Stimulated activated CD4-positive, alpha-beta T cell treated with anti-CD3 and anti-CD28 coated beads, Interleukin-15, amount 100 ng/mL, for 1 hour (primary cell): ENCODE results near the gene ZNF865.

Experiments used
- DNase-seq, 2 donors: peaks; one replicate each; pipeline ENCODE4 v3.0.0-alpha.2; 2020; ENCODE audit warnings: low read depth in 1 of 2, low spot score in 1 of 2

The ZNF865 gene

DNA sequence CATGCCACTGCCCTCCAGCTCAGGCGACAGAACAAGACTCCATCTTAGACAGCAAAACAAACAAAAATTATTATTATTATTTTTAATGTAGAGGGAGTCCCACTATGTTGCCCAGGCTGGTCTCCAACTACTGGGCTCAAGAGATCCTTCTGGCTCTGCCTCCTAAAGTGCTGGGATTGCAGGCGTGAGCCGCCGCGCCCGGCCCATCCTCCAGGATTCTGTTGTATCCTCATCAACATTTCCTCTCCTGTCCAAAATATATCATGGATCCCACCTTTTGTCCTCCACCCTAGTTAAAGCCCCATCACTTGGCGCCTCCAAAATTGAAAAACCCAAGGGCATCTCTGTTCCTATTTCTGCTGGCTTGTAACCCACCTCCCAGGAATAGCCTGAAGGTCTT lies 17.7 kb downstream of the ZNF865 start:
- DNase-seq: no peak

DNA sequence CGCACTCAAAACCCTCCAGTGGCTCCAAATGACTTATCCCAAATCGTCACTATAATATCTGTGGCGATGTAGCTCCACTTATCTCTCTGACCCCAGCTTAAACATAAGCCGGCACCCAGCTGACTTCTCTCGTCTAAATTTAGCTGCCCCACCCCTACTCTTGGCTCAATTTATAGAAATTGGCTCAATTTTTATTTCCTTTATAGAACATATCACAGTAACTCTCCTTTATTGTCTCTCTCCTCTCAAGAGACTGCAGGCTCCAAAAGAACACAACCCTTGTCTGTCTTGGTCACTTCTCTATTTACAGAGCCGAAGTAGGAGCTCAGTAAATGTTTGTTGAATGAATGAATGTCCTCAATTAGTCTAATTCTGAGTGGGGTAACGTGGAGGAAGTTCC lies 18.1 kb downstream of the ZNF865 start:
- no peak for DNase-seq

DNA sequence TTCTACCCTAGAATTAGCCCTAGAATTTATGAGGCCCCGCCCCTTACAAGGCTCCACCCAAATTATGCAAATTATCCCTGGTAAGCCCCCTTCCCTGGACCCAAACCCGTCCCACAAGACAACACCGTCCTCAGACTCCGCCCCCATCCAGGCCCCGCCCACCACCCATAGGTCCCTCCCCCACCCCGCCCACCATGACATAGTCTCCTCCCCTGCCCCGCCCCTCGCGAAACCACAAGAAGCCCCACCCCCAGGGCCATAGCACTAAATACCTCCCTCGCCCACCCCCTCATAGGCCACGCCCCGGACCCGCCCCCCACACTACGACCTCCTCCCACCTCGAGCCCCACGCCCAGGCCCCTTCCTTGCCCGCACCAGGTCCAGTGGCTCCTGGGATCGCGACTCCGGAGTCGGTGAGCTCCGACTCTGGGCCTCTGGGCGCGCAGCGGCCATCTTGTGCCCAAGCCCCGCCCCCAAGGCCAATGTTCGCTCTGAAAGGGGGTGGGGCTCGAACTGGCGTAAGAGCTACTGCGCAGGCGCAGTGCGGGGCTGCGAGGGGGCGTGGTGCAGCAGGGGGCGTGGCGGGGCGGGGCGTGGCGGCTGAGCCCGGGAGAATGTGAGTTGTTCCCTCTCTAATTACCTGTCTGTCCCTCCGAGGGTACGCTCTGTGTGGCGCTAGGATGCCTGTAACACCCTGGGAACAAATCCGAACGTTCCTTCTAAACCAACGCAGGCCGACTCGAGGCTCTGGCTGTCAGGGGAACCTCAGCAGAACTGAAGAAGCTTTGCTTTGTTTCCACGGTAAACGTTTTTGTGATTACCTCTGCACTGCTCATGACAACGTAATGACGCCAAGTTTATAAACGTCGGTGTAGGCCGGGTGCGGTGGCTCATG lies 18.9 kb downstream of the ZNF865 start, which contains the start of gene ZNF784:
Gene ZNF784, minus strand, starts transcription at position 458 of the 895 bp plus-strand sequence. Its CDS starts 5 bp downstream, at position 453.
- peak; percentile 90 to 92 for DNase-seq

DNA sequence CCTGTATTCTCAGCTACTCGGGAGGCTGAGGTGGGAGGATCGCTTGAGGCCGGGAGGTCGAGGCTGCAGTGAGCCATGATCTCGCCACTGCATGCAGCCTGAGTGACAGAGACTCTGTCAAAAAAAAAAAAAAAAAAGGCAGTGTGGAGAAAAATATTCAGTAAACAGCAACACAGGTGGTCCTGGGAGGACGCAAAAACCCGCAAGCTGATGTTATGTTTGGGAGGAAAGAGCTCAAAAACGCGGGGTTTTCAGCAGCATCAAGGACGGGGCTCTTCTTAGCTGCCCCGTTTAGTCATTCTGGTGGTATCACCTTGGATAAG lies 19.5 kb downstream of the ZNF865 start:
- DNase-seq: no peak

DNA sequence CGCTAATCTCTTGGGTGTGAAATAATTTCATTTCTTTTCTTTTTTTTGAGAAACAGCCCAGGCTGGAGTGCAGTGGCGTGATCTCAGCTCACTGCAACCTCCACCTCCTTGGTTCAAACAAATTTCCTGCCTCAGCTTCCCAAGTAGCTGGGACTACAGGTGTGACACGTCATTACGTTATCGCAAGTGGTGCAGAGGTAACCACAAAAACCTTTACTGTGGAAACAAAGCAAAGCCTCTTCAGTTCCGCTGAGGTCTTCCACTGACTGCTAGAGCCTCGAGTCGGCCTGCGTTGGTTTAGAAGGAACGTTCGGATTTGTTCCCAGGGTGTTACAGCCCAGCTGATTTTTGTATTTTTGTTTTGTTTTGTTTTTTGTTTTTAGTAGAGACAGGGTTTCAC lies 20.9 kb downstream of the ZNF865 start:
- no peak for DNase-seq

DNA sequence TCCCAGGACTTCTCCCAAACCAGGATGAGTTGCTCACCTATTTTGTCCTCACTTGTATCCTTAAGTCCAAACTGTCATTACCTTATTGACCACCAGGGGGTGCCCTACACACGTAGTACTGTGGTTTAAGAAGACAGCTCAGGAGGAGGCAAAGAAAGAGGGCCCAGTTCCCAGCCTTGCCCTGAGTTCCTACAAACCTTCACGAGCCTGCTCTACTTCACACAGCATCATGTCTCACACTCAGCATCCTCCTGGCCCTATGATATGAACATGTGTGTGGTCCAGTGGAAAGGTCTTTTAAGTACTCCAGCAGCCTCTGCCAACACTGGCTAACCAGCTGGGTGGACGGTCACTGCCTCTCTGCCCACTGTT lies 27.0 kb downstream of the ZNF865 start:
- DNase-seq: peak in 1 of 2 donors; percentile 74

DNA sequence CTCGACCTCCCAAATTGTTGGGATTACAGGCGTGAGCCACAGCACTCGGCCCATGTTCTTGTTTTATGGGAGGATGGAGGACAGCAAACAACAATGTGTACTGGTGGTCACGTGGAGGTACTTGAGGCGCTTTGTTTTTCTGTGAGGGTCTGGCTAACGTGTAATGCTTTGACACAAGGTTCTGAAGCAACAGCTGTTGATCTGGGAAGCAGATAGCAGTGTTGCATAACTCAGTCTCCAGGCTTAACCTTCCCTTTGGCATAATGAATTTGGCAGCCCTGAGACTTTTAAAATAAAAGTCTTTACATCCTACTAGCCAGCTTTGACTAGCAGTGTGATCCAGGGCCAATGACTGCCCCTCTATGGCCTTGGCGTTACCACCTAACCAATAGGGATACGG lies 28.4 kb downstream of the ZNF865 start:
- DNase-seq: no peak

DNA sequence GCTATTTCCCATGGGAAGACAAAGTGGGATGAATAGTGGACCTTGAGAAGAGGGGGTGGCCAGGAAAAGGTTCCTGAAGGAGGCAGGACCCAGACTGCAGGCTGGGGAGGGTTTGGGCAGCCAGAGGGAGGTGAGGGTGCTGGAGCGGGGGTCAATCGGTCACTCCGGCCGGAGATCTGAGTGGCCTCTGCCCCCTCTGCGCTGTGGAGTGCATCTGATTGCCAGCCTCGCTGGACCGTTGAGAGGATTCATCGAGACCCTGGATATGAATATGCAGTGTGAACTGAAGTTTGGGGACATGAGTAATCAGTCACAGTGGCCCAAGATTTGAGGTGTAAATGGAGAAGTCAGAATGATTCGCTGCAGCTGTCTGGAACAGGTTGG lies 29.9 kb downstream of the ZNF865 start:
- DNase-seq: no peak

DNA sequence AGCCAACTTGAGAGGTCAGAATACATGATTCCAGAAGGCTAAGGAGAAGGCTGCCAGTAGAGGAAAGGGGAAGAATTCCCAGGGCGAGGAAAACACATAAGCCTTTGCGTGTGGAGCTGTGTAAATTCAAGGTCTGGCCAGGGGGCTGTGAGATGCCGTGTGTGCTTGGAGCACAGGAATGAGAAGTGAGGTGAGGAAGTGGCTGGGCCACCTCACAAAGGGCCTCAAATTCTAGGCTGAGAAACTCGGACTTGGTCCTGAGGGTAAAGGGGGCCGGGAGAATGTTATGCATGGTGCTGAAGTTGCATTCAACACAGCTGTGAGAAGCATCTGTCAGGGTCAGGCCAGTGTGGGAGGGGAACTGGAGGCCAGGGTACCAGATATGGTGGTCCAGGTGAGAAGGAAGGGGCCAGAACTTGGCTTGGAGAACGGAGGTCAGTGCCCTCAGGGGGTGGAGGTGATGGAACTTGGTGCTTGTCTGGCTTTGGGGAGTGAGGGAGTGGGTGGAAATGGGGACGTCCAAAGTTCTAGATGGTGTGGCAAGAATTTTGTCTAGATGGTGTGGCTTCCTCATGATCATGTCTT lies 30.5 kb downstream of the ZNF865 start:
- DNase-seq: no peak

- no peak for DNase-seq
Measured at GRCh38 chr19:55636723-55637122, 31.3 kb downstream of the ZNF865 start.

DNA sequence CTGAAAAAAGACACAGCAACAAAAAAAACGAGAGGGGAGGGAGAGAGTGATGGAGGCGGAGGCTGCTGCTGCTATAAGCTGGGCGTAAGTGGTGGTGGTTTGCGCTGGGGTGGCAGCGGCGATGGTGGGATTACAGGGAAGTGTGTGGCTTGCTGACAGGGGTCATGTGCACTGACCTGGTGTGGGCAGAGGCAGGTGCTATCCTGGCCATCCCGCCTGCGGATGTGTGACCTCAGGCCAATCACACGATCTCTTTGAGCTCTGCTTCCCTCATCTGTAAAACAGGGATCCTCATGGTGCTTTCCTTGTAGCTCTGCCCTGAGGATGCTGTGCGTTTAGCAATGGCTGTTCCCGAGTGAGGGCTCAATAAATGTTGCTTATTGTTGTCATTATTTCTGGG lies 32.1 kb downstream of the ZNF865 start:
- no peak for DNase-seq

DNA sequence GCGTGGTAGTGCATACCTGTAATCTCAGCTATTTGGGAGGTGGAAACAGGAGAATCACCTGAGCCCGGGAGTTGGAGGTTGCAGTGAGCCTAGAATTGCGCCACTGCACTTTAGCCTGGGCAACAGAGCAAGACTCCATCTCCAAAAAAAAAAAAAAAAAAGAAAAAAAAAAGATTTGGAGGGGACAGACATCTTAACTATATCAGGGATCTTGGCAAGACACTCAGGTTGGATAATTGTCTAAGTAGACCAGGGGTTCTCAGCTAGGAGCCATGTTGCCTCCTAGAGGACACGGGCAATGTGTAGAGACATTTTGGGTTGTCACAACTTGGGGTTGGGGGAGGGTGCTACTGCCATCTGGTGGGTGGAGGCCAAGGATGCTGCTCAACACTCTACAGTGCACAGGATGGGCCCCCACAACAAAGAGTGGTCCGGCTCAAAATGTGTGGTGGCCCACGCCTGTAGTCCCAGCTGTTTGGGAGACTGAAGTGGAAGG lies 33.5 kb downstream of the ZNF865 start:
- no peak for DNase-seq

- peak; percentile 58 to 61 for DNase-seq
Measured at GRCh38 chr19:55640043-55640576, 34.7 kb downstream of the ZNF865 start.

- peak; percentile 27 to 60 for DNase-seq
Measured at GRCh38 chr19:55640577-55641425, 35.4 kb downstream of the ZNF865 start, which contains the start of gene ZNF580. ZNF580 (plus strand) TSS chr19:55641002; CDS start chr19:55642509, 1,507 bp downstream.

- no peak for DNase-seq
Measured at GRCh38 chr19:55641426-55642152, 36.1 kb downstream of the ZNF865 start.

DNA sequence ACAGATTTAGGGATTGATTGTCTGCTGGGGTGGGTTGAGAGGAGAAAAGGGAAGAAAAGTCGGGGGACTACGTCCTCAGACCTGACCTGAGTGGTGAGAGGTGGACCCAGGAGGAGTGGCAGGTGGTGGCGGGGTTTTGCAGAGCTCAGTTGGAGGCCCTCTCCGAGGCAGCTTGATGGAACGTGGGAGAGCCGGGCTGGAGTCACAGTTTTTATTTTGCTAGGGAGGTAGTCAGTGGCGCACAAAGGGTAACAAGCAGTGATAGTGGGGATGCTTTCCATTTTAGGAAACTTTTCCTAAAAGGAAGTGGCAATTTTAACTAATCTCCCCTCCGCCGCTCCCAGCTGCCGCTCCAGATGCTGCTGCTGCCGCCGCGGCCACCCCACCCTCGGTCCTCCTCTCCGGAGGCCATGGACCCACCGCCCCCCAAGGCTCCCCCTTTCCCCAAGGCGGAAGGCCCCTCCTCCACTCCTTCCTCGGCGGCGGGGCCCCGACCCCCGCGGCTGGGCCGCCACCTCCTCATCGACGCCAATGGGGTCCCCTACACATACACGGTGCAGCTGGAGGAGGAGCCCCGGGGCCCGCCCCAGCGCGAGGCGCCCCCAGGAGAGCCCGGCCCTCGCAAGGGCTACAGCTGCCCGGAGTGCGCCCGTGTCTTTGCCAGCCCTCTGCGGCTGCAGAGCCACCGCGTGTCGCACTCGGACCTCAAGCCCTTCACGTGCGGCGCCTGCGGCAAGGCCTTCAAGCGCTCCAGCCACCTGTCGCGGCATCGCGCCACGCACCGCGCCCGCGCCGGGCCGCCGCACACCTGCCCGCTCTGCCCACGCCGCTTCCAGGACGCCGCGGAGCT lies 36.9 kb downstream of the ZNF865 start:
- no peak for DNase-seq

- DNase-seq: peak; percentile 60 to 74
Measured at GRCh38 chr19:55643003-55643886, 37.8 kb downstream of the ZNF865 start, which contains the start of gene ZNF581. ZNF581 (plus strand) TSS chr19:55643649; CDS start chr19:55644572, 923 bp downstream.

GRCh38 chr19:55643887-55644176 lies 38.4 kb downstream of the ZNF865 start:
- DNase-seq: no peak
